ENCODE measurements around the gene SSBP2. TPM values are rescaled to one million over a fixed set of nuclear protein-coding genes. Genes with fewer than 3 reads are reported as not detected.

SSBP2 gene
- total and polyA plus RNA-seq, 2 of the 8 experiments (the other 6 are each of a cell fraction or from before 2014, with no cell fraction given), result 21.5 to 36.2 TPM

- TF ChIP-seq CHD7 (IDR thresholded peaks at IDR 0.05; ENCODE audit: insufficient replicate concordance, low read length), result peak; percentile 58
- no peak for TF ChIP-seq USF2 (IDR thresholded peaks at IDR 0.05; ENCODE audit: low read length)
- no peak for TF ChIP-seq SP4 (IDR thresholded peaks at IDR 0.05; ENCODE audit: low read length)
- no peak for TF ChIP-seq CREB1 (IDR thresholded peaks at IDR 0.05)
- TF ChIP-seq CEBPB (IDR thresholded peaks at IDR 0.05; ENCODE audit: low read depth, low read length), result peak; percentile 78; the same call in 1 of the 2 replicates
Measured at GRCh38 chr5:81787474-81788242, 36.8 kb upstream of the SSBP2 start (continued).
